Loucy (cell line): Measurements from ENCODE around the gene EPHA8.

Experiments
- H2AFZ ChIP-seq: fragments of 200-600 bp; sonication (generic); 2 replicates; pipeline ENCODE4 v1.6.0; 2016; ENCODE audit warnings: antibody characterized with exemption, mild to moderate bottlenecking, low read length, moderate library complexity
- H3F3A ChIP-seq: fragments of 200-600 bp; 2 replicates; pipeline ENCODE4 v1.6.0; 2016; ENCODE audit warnings: antibody characterized with exemption, low read depth, mild to moderate bottlenecking
- H3K27me3 ChIP-seq: fragments of 200-600 bp; sonication (generic); 2 replicates; pipeline ENCODE4 v1.6.1; 2014; ENCODE audit warnings: low read length, mild to moderate bottlenecking; ENCODE audit not compliant: insufficient read depth, poor library complexity, severe bottlenecking
- H3K36me3 ChIP-seq: fragments of 200-600 bp; sonication (generic); 2 replicates; pipeline ENCODE4 v1.6.1; 2016; ENCODE audit warnings: low read length; ENCODE audit not compliant: insufficient read depth
- H3K4me1 ChIP-seq: fragments of 200-600 bp; sonication (generic); 2 replicates; pipeline ENCODE4 v1.5.1; 2014; ENCODE audit warnings: low read length, mild to moderate bottlenecking; ENCODE audit not compliant: insufficient read depth, poor library complexity, severe bottlenecking
- H3K4me2 ChIP-seq: fragments of 200-600 bp; sonication (generic); 2 replicates; pipeline ENCODE4 v1.6.0; 2014; ENCODE audit warnings: antibody characterized with exemption, low read length, low read depth, mild to moderate bottlenecking; ENCODE audit not compliant: poor library complexity, severe bottlenecking
- H3K4me3 ChIP-seq: fragments of 200-600 bp; sonication (generic); 2 replicates; pipeline ENCODE4 v1.5.1; 2014; ENCODE audit warnings: low read length, mild to moderate bottlenecking, mixed read lengths; ENCODE audit not compliant: poor library complexity, severe bottlenecking
- H3K79me2 ChIP-seq: fragments of 200-600 bp; sonication (generic); 2 replicates; pipeline ENCODE4 v1.6.1; 2014; ENCODE audit warnings: low read length; ENCODE audit not compliant: insufficient read depth
- H3K9ac ChIP-seq: fragments of 200-600 bp; sonication (generic); 2 replicates; pipeline ENCODE4 v1.6.0; 2014; ENCODE audit warnings: mild to moderate bottlenecking, low read depth, low read length, moderate library complexity; ENCODE audit not compliant: poor library complexity, severe bottlenecking
- H3K9me2 ChIP-seq: fragments of 200-600 bp; sonication (generic); replicated peaks from 2 replicates; pipeline ENCODE4 v1.6.1; 2016; ENCODE audit warnings: low read depth, low read length, mixed read lengths
- H3K9me3 ChIP-seq: fragments of 200-600 bp; sonication (generic); 2 replicates; pipeline ENCODE4 v1.6.1; 2014; ENCODE audit warnings: mild to moderate bottlenecking, antibody characterized with exemption, low read length, low read depth; ENCODE audit not compliant: insufficient read depth
- H4K20me1 ChIP-seq: fragments of 200-600 bp; sonication (generic); 2 replicates; pipeline ENCODE4 v1.6.0; 2014; ENCODE audit warnings: antibody characterized with exemption, low read length, mild to moderate bottlenecking; ENCODE audit not compliant: insufficient read depth, poor library complexity, severe bottlenecking
- CTCF ChIP-seq: fragments of 200-600 bp; sonication (generic); conservative IDR thresholded peaks from 2 replicates; pipeline ENCODE4 v1.5.1; 2014; ENCODE audit warnings: mild to moderate bottlenecking, antibody characterized with exemption, low read length
- EZH2phosphoT487 ChIP-seq: fragments of 200-600 bp; IDR thresholded peaks from 2 replicates; pipeline ENCODE4 v1.6.1; 2018; ENCODE audit warnings: antibody characterized with exemption, mild to moderate bottlenecking, moderate library complexity, borderline replicate concordance

EPHA8 gene

GRCh38 chr1:22555371-22555656 is 8.0 kb upstream of the EPHA8 start:
- H3K9me2 ChIP-seq = no peaks in the 10 kb centered on the region
- H3K4me2 ChIP-seq = no peak overlapping the region
- no peaks in the 10 kb centered on the region for H3F3A ChIP-seq
- TF ChIP-seq CTCF (no peak), EZH2phosphoT487 (no peak)
- H3K4me1 ChIP-seq = no peaks in the 10 kb centered on the region
- no peaks in the 10 kb centered on the region for H3K36me3 ChIP-seq
- H3K9ac ChIP-seq = no peak overlapping the region
- no peaks in the 10 kb centered on the region for H4K20me1 ChIP-seq
- H2AFZ ChIP-seq = no peak overlapping the region
- H3K4me3 ChIP-seq = no peak overlapping the region
- H3K9me3 ChIP-seq = no peaks in the 10 kb centered on the region
- no peaks in the 10 kb centered on the region for H3K79me2 ChIP-seq
- no peaks in the 10 kb centered on the region for H3K27me3 ChIP-seq

DNA sequence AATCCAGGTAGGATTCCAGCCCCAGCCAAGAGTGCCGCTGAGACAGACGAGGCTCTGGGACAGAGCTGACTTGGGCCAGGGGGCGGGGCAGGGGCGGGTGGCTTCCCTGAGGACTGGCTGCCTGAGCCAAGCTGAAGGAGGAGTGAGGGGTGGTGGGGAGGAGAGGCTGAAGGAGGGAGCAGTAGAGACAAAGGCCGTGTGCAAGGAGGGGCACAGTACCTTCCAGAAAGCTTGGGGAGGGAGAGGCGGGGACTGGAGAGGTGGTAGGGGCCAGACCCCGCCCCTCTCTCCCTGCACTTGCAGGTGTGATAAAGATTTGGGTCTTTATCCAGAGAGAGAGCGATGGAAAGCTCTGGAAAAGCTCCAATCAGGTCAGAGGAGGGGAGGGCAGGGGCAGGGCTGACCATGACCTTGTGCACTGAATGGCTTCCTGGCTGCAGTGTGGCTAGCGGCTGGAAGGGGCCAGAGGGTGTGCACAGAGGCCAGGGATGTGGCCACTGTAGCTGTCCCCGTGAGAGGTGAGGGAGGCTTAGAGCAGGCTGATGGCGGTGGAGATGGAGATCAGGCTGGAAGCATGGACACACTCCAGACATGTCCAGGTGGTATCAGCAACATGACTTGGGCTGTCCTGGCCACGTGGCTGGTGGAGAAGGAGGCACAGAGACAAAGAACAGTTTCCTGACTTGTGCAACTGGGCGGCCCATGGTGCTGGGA is 6.7 kb upstream of the EPHA8 start:
- H3K4me3 ChIP-seq = no peak overlapping the region
- H3K79me2 ChIP-seq = no peaks in the 10 kb centered on the region
- no peaks in the 10 kb centered on the region for H3K36me3 ChIP-seq
- H3F3A ChIP-seq = no peaks in the 10 kb centered on the region
- TF ChIP-seq EZH2phosphoT487 = no peak
- no peaks in the 10 kb centered on the region for H3K9me3 ChIP-seq
- H2AFZ ChIP-seq = peak overlapping the region; percentile 19; the same call in 1 of the 2 replicates
- no peaks in the 10 kb centered on the region for H3K9me2 ChIP-seq
- no peak overlapping the region for H3K4me2 ChIP-seq
- H4K20me1 ChIP-seq = no peaks in the 10 kb centered on the region
- no peak overlapping the region for H3K9ac ChIP-seq
- H3K4me1 ChIP-seq = no peaks in the 10 kb centered on the region
- H3K27me3 ChIP-seq = no peaks in the 10 kb centered on the region

DNA sequence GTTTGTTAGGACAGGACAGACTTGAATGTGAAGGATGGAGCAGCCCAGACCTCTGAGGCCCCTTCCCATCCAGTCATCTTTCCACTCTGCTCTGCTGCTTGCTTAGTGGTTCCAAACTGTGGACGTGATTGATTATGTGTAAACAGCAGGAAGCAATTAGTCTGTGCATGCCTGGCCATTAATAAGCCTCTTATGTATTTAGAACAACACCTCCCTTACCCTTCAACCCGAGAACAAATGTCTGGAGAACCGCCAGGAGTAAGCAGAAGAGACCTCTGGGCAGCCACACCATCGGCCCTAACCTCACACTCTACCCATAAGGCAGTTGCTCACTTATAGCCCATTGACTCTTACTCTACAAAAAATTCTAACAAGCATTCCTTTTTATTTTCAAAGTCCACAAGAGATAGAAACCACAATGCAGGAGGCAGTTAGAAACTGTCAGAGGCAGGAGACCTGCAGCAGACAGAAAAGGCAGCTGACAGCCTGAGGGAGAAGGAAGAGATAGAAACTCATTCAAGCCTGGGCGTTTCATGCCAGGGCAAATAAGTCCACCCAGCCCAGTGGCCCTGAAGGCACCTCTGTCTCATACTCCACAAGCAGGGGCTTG is 5.8 kb upstream of the EPHA8 start:
- Histone ChIP-seq H3K9ac (no peak overlapping the region), H3K79me2 (no peaks in the 10 kb centered on the region), H2AFZ (0 out of 2 replicates have a peak overlapping the region, but pooled peaks have one; percentile 19), H4K20me1 (no peaks in the 10 kb centered on the region), H3F3A (no peaks in the 10 kb centered on the region), H3K9me3 (no peaks in the 10 kb centered on the region), H3K4me3 (no peak overlapping the region), H3K36me3 (no peaks in the 10 kb centered on the region), H3K27me3 (no peaks in the 10 kb centered on the region), H3K9me2 (no peaks in the 10 kb centered on the region), H3K4me1 (no peaks in the 10 kb centered on the region), H3K4me2 (no peak overlapping the region)
- no peak for TF ChIP-seq CTCF
- no peak for TF ChIP-seq EZH2phosphoT487
